Islet precursor cell (in vitro differentiated cells): ENCODE measurements around the gene SSBP3.

Experiments used
- DNase-seq: peaks from one replicate; pipeline ENCODE4 v3.0.0-alpha.2; 2018

SSBP3 gene

DNA sequence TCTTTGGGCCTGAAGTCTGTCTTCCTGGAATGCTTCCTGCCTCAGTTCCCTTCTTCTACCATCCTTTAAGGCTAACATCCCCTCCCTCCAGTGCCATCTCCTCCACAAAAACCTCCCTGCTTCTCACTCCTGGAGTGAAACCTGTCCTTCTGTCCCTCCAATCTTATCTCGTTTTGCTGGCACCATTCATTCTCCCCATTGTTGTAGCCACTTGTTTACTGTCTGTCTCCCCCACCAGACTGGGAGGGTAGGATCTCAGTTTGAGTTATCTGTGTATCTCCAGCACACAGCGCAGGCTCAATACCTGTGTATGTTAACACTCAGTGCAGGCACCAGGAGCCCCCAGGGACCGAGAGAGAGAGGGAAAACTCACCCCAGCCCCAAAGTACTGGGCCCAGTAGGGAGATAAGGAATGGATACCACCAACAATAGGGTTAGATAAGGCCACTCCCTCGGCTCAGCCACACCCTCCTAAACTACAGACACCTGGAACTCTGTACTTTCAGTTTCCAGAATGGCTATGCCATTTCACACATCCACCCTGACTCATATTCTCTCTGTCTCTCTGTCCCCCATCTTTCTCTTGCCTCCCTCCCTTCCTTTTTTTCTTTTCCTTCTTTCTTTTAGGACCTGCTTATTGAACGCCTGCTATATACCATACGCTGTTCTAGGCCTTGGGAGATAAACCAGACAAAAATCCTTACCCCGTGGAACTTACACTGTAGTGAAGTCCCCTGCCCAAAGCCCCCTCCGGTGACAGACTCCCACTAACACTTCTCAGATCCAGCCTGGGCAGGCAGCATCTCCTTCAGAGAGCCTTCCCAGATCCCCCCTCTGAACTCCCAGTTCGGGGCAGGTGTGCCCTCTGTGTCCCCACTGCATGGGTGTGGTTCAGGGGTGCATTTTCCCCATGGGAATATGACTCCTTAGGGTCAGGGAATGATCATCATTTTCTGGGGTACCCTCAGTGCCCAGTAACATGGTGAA, 3.3 kb upstream of the SSBP3 start:
- DNase-seq: peak; percentile 71

DNA sequence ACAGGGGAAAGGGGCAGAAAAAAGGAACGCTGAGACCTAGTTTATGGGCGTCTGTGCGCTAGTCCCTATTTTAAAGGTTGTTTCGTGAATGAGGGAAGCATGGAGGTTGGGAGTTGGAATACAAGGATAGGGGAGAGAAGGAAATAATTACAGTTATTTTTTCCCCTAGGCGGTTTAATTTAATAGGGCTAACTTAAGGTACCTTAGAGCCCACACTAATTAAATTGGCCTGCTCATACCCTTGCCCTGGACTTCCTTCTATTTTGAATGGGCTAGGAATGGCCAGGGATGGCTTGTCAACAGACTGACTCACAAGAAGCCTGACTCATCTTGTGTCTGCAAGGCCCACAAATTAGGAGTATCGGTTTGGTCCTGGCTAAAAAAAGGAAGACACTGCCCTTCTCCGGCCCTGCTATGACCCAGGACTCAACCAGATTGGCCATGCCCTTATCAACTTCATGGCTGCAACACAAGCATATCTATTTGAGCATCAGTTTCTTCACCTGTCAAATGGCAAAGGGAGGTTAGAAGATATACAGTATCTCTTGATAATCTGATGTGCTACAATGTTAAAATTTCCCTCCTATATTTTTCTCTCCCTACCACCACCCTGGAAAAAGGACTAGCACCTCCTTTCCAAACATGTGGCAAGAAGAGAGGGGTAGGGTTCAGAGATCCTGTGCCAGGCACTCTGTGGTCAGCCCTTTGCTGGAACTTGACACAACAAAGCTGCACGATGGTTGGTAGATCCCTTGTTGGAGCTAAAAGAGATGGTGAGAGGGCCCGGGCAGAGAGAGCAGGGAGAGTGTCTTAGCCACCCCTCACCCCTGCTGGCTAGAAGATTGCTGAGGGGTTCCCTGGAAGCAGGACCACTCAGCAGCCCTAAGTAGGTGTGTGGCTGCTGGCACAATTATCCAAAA, 2.2 kb upstream of the SSBP3 start:
- DNase-seq: peak; percentile 94

- peak; percentile 84 for DNase-seq
Measured at GRCh38 chr1:54407404-54408146, 1.4 kb upstream of the SSBP3 start.

GRCh38 chr1:54407154-54407403, 885 bp upstream of the SSBP3 start:
- no peak for DNase-seq

DNA sequence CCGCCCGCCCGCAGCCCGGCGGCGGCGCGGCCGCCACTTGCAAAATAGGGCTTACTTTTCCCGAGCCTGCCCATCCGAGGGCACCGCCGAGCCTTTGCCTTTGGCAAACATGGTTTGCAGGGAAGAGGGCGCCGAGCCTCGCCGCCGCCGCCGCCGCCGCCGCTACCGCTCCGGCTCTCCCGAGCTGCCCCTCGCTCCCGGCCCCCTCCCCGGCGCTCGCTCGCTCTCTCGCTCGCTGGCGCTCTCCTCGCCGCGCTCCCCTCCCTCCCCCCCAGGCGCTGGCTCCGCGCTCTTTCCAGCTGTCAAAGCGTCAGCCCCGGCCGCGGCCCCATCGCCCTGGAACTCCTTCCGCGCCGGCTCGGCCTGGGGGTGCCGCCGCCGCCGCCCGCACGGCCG, 298 bp downstream of the SSBP3 start:
- DNase-seq: peak; percentile 65

DNA sequence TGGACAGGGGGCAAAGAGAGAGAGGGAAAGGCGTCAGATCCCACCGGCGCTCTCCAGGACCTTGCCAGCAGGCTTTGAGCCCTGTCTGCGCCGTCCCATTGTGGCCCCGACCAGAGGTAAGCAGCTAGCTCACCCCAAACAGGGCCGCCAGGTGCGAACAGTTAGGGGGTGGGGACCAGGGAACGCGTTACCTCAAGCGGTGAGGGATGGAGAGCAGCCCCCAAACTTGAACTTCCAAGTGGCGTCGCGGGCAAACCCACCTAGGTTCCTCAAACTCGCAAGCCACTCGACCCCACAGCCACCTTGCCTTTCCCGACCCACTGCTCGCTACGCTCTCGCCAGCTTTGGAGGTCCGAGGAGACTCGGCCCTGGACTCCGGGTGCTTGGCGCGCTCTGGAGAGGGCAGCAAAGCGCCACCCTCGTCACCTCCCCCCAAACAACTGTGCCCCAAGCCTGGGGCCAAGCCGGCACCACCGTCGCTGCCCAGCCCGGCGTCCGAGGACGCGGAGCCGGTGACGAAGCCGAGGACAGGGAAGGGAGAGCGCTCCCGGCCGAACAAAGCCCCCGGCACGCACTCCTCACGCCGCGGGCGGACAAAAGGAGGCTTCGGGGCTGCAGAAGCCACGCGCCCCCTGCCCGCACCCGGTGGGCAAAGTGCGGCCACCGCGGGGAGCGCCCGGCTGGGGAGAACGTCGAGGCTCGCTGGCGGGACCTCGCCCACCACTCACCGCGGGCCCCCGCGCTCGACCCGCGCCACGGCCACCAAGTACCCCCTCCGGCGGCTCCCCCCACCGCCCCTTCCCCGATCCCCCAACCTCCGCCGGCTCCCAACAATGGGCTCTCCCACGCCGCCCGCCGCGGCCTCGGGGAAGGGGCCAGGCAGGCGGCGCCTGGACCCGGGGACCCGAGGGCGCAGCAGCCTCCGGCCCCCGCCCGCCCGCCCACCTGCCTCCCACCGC, 976 bp downstream of the SSBP3 start:
- DNase-seq: peak; percentile 66

DNA sequence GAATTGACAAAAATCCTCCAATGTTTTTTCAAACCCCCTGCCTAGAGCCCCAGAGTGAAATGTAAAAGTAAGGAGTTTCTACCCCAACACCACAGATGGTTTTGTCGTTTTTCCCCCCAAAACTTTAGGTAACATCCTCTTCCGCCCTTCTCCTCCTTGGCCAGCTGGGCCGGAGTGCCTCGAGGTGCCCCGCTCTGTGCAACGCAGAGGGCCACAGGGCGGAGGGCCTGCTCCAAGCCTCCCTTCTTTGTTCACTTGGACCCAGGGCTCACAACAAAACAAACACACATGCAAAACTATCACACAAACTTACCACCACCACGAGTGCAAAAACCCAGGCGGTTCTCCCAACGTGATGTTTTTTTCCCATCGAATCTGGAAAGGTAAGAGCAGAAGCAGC, 1.9 kb downstream of the SSBP3 start:
- no peak for DNase-seq

- no peak for DNase-seq
Measured at GRCh38 chr1:54403808-54404261, 2.4 kb downstream of the SSBP3 start.

DNA sequence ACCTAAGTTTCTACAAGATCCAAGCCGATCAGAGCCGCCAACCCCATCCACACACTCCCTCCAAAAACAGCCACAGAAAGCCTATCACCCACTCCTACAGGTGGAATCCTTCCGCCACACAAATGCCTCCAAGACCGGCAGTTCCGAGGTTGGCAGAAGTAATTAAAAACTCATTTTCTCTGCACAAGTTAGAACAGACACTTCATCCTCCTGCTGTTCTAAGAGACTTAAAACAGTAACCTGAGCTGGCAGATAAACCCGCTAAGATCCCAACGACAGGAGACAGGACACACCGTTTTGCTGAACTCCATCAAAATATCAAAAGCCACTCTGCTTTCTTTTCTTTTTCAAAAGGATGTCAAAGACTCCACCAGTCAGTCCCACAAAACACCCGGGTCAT, 2.8 kb downstream of the SSBP3 start:
- no peak for DNase-seq

DNA sequence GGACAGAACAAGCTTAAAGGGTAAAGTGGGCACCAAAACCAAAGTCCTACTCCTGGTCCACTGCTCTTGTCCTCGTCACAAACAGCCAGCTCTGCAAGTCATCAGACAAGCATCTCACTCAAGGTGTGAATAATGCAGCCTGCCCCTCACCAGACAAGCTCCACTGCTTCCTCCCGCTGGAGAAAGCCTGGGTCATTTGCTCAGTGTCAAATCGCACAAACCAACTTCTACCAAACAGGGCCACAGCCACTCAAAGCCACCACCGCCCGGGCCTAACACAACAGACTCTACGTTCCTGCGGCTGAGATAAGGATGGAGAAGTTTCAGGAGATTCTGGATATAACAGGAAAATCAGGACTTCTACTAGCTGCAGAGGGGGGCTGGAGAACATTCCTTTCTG, 3.3 kb downstream of the SSBP3 start:
- no peak for DNase-seq

DNA sequence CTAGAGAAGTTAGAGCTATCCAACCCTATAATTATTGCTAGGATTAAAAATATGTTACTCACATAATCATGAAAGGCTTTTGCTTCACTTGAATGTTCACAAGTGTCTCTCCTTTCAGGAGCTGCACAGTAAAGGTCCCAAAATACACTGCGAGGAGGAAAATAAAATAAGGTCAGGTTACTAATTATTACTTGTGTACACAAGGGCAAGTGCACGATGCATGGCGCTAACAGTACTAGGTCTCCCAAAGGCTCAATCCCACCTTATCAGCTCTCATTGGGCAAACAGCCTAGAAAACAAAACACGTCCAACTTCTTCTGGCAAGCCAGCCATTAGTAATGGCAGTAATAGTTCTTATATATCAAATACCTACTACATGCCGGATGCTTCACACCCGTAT, 4.4 kb downstream of the SSBP3 start:
- DNase-seq: no peak

DNA sequence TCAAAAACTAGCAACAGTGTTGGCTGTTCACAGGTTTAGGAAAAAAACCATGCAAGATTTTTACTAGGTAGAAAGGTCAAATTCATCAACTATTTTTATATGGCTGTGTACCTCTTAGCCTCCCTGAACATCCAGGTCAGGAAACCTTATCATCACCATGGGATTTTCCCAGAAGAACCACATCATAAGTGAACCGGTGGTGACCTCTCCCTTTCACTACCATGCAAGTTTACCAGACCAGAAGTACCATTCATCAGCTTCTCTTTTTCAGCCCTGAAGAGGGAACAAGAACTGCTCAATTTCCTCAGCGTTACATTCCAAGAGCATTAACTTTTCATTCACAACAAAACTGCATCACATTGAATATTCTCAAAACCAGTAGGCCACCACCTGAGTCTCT, 5.9 kb downstream of the SSBP3 start:
- no peak for DNase-seq

DNA sequence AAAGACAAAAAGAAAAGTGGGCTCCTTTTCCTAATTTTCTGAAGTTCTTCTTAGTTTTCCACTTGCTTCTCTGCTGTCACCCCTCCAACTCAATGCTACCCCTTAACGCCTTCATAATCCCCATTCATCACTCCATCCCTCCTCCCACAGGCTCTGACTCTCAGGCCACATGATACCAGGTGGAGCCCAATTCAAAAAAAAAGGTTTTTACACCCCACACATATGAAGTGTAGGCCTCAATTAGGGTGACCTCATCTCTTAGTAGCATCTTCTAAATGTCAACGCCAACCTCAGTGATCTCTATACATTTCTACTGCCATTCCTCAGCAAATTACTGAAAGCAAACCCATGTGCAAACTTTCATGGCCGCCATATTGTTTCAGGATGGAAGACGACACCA, 6.4 kb downstream of the SSBP3 start:
- DNase-seq: no peak

DNA sequence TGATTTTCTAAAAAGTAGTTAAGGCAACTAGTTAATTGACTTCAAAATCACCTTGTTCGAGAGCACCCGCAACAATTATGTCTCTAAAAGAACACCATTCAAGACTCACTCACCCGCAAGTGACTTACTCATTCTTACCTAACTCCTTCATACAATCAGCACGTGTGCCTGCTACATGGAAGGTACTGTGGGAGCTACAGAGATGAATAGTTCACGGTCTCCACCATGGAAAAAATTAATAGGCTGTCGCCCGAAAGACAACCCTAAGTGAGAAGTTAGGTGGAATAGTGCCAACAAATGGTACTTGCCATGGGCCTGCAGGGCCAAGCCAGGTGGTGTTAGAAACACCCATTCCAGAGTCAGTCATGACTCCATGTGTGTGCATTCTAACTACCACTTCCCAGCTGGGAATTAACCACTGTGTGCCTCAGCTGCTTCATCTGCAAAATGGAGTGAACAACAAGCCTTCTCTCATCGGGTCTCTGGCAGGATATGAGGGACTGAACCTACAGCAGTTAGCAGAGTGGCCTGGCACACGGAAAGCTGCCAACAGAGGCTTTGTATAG, 7.1 kb downstream of the SSBP3 start:
- no peak for DNase-seq

GRCh38 chr1:54397980-54398379, 8.2 kb downstream of the SSBP3 start:
- no peak for DNase-seq

DNA sequence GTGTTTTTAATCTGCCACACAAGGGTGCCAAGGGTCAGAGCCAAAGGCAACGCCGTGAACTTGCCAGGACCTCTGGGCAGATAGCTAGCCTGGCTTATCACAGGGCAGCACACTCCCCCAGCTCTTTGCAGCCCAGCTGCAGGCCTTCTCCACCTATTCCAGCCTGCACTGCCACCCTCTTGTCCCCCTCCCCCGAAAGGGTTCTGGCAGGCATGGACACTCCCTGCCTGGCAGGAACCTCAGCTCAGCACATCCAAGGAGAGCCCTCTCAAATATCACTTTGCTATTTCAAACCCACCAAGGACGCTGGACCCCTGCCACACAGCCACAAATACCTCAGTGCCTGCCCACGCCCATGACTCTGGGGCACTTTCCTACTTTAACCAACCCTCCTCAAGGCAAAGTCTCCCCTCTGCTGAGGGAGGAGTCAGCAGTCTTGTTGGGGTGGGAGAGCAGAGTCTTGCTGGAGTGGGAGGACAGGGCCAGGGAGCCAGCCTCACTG, 9.1 kb downstream of the SSBP3 start:
- DNase-seq: no peak

- no peak for DNase-seq
Measured at GRCh38 chr1:54396261-54396933, 9.8 kb downstream of the SSBP3 start.

DNA sequence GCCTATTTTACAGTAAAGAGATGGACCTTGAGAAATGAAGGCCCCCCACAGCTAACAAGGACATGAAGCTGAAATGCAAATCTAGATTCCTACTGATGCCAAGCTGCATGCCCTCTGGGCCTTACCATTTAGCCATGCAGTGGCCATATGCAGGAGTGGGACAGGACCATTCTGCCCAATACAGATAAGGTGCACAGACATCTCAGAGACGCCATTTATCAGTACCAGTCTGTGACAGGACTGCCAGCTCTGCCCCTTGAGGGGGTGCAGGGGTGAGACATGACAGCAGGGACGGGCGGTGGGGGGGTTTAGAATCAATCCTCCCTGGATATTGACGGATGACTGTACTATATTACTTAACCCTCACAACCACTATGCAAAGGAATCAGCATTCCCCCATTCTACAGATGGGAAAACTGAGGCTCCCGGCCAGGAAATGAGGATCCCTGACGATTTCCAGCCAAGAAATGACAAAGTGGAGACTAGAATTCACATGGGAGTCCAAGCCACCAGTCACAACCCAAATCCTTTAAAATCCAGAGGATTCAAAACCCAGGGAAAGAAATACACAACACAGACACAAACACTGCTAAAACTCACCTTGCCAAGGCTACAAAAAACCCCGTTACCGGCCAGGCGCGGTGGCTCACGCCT, 10.8 kb downstream of the SSBP3 start:
- DNase-seq: no peak

- no peak for DNase-seq
Measured at GRCh38 chr1:54394104-54394503, 12.1 kb downstream of the SSBP3 start.

DNA sequence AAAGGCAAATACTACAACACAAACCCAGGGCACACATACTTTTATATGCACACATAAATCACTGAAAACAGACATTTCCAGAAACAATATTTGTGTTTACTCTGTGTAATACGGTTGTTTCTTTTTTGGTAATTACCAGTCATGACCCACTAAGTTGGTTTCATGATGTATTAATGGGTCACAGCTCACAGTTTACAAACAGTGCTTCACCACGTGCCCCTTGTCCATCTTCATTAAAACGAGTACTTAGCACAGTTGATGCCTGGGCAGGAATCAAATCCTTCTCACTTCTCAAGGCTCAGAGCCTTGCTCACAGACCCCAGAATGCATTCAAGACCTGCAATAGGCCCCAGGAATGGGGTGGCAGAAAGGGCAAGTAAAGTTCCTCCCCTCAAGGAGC, 13.8 kb downstream of the SSBP3 start:
- DNase-seq: no peak
